NCI-H2227 (cell line): ENCODE data around the gene KCNJ12.
"Not testable (repeated sequence)": the region's sequence is repeated elsewhere in the genome, so short reads cannot be mapped to it uniquely, and the experiment has no call there.

Source experiments
- DNase-seq: peaks from one replicate; lab custom pipeline; 2025; ENCODE audit not compliant: unreplicated experiment; lab: John Stamatoyannopoulos, UW

The KCNJ12 gene

GRCh38 chr17:21404956-21405731 lies 29.0 kb downstream of the KCNJ12 start:
- not testable (repeated sequence) for DNase-seq

GRCh38 chr17:21405904-21406400 lies 29.8 kb downstream of the KCNJ12 start:
- not testable (repeated sequence) for DNase-seq

GRCh38 chr17:21406616-21407404 lies 30.7 kb downstream of the KCNJ12 start:
- not testable (repeated sequence) for DNase-seq

GRCh38 chr17:21407752-21408151 lies 31.6 kb downstream of the KCNJ12 start:
- not testable (repeated sequence) for DNase-seq

- DNase-seq, result not testable (repeated sequence)
Observed at GRCh38 chr17:21408224-21408623, 32.1 kb downstream of the KCNJ12 start.

- DNase-seq, result not testable (repeated sequence)
Observed at GRCh38 chr17:21408766-21409300, 32.7 kb downstream of the KCNJ12 start.

- not testable (repeated sequence) for DNase-seq
Observed at GRCh38 chr17:21409388-21409787, 33.2 kb downstream of the KCNJ12 start.

- DNase-seq, result not testable (repeated sequence)
Observed at GRCh38 chr17:21409971-21410370, 33.8 kb downstream of the KCNJ12 start.

GRCh38 chr17:21410371-21410770 lies 34.2 kb downstream of the KCNJ12 start:
- not testable (repeated sequence) for DNase-seq

GRCh38 chr17:21410906-21411678 lies 34.9 kb downstream of the KCNJ12 start:
- not testable (repeated sequence) for DNase-seq

- DNase-seq, result not testable (repeated sequence)
Observed at GRCh38 chr17:21411679-21412205, 35.6 kb downstream of the KCNJ12 start.

GRCh38 chr17:21412207-21412681 lies 36.1 kb downstream of the KCNJ12 start:
- not testable (repeated sequence) for DNase-seq

- not testable (repeated sequence) for DNase-seq
Observed at GRCh38 chr17:21413570-21414279, 37.6 kb downstream of the KCNJ12 start.

- not testable (repeated sequence) for DNase-seq
Observed at GRCh38 chr17:21414616-21415015, 38.5 kb downstream of the KCNJ12 start.

GRCh38 chr17:21415166-21415990 lies 39.2 kb downstream of the KCNJ12 start:
- not testable (repeated sequence) for DNase-seq

- not testable (repeated sequence) for DNase-seq
Observed at GRCh38 chr17:21416471-21416981, 40.4 kb downstream of the KCNJ12 start.

- not testable (repeated sequence) for DNase-seq
Observed at GRCh38 chr17:21417349-21417748, 41.2 kb downstream of the KCNJ12 start.

- DNase-seq, result no peak
Observed at GRCh38 chr17:21417921-21418320, 41.8 kb downstream of the KCNJ12 start.
